Neural cell (in vitro differentiated cells): ENCODE measurements around the gene ARHGEF4.

Experiments
- CTCF ChIP-seq: fragments of 450-650 bp; IDR thresholded peaks from 2 replicates; pipeline ENCODE4 v1.5.1; 2014; ENCODE audit warnings: antibody characterized with exemption, mild to moderate bottlenecking, moderate library complexity; ENCODE audit not compliant: poor library complexity, severe bottlenecking
- POLR2AphosphoS5 ChIP-seq: IDR thresholded peaks from 2 replicates; pipeline ENCODE4 v1.6.1; 2012
- TAF1 ChIP-seq: IDR thresholded peaks from 2 replicates; pipeline ENCODE4 v1.6.1; 2012; ENCODE audit warnings: low read depth

GRCh38 chr2:130977461-130978050, 140.8 kb downstream of the ARHGEF4 start:
- TF ChIP-seq TAF1 (no peak), CTCF (no peak), POLR2AphosphoS5 (no peak)
